PC-3 (cell line): ENCODE data around the gene TRIM26.

ENCODE experiments used
- EZH2 ChIP-seq: fragments of 300-600 bp; sonication (generic); IDR thresholded peaks from one replicate; pipeline ENCODE4 v1.6.1; 2017; ENCODE audit warnings: antibody characterized with exemption, mild to moderate bottlenecking, low read length; ENCODE audit not compliant: unreplicated experiment
- EZH2phosphoT487 ChIP-seq: fragments of 300-600 bp; sonication (generic); IDR thresholded peaks from 2 replicates; pipeline ENCODE4 v1.6.1; 2018; ENCODE audit warnings: mild to moderate bottlenecking, antibody characterized with exemption, low read length, borderline replicate concordance
- TF ChIP-seq, protein P1 (sequence below): fragments of 300-600 bp; sonication (generic); conservative IDR thresholded peaks from 2 replicates; pipeline ENCODE4 v1.5.1; 2017; ENCODE audit warnings: antibody characterized with exemption, low read depth, mild to moderate bottlenecking, low read length

DNA sequence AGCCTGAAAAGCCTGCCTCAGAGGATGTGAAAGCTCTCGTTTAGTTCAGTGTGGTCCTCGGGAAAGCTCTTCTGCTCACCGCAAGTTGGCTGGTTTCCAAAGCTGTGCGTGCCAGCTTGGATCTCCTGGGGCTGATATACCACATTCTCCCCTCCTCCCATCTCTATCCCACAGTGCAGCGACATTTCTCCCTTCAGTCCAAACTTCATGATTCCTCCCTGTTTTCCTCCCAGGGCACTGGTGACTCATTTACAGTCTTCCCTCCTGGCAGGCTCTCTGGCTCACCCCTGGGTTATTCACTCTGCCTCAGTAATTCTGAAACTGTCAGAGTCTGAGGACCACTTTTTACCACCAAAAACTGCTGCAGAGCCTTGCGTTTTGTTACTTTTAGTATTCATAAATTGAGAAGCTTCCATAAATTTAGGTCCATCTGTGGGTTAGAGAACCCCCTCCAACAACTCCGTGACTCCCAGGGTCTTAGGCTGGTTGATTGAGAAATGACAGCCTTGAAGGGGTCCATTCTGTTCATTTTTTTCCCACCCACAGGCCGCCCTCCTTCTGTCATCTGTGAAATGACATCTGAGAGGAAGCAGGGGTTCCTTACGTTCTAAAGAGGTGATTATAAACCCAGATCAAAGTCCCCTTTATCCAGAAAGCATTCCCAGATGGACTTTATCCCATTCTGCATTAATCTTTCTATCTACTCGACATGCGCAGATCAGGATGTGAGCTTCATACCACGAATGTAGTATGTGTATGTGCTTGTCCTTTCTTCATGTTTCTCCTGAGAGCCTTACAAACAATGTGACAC lies 58.3 kb downstream of the TRIM26 start:
- TF ChIP-seq EZH2 (no peak), EZH2phosphoT487 (no peak)
- TF ChIP-seq, protein P1, sequence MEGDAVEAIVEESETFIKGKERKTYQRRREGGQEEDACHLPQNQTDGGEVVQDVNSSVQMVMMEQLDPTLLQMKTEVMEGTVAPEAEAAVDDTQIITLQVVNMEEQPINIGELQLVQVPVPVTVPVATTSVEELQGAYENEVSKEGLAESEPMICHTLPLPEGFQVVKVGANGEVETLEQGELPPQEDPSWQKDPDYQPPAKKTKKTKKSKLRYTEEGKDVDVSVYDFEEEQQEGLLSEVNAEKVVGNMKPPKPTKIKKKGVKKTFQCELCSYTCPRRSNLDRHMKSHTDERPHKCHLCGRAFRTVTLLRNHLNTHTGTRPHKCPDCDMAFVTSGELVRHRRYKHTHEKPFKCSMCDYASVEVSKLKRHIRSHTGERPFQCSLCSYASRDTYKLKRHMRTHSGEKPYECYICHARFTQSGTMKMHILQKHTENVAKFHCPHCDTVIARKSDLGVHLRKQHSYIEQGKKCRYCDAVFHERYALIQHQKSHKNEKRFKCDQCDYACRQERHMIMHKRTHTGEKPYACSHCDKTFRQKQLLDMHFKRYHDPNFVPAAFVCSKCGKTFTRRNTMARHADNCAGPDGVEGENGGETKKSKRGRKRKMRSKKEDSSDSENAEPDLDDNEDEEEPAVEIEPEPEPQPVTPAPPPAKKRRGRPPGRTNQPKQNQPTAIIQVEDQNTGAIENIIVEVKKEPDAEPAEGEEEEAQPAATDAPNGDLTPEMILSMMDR = no peak
